NT2/D1 (cell line): Measurements from ENCODE around the gene B2M.

Experiments
- SUZ12 ChIP-seq: IDR thresholded peaks from 2 replicates; pipeline ENCODE4 v1.6.1; 2011; ENCODE audit not compliant: insufficient read length, insufficient read depth; ENCODE audit errors: extremely low read depth
- YY1 ChIP-seq: IDR thresholded peaks from 2 replicates; pipeline ENCODE4 v1.6.1; 2011; ENCODE audit not compliant: insufficient read length, insufficient read depth
- ZNF274 ChIP-seq: IDR thresholded peaks from 2 replicates; pipeline ENCODE4 v1.6.1; 2011; ENCODE audit warnings: mild to moderate bottlenecking, low read depth, low read length

- TF ChIP-seq ZNF274 (no peak), SUZ12 (no peak), YY1 (no peak)
These were observed 1.2 kb downstream of the B2M start for GRCh38 chr15:44712346-44713005.
